Liver (tissue), 3 donors: ENCODE results near the gene PCDHA6.

Source experiments
- EGR1 ChIP-seq, 2 donors: IDR thresholded peaks; 2 replicates each; pipeline ENCODE4 v1.6.1; 2016 to 2018; ENCODE audit warnings: antibody characterized with exemption in 2 of 2, low read depth in 2 of 2
- FOXA2 ChIP-seq: IDR thresholded peaks from 2 replicates; pipeline ENCODE4 v1.6.1; 2016; ENCODE audit warnings: antibody characterized with exemption
- JUND ChIP-seq, 2 donors: IDR thresholded peaks; 2 replicates each; pipeline ENCODE4 v1.6.1; 2016; ENCODE audit warnings: antibody characterized with exemption in 2 of 2
- NR2F2 ChIP-seq: IDR thresholded peaks from 2 replicates; pipeline ENCODE4 v1.6.1; 2016; ENCODE audit warnings: antibody characterized with exemption
- RAD21 ChIP-seq, 2 donors: IDR thresholded peaks; 2 replicates each; pipeline ENCODE4 v1.6.1; 2016; ENCODE audit warnings: antibody characterized with exemption in 2 of 2, mild to moderate bottlenecking in 2 of 2
- RXRA ChIP-seq, 2 donors: IDR thresholded peaks; 2 replicates each; pipeline ENCODE4 v1.6.1; 2017 to 2018; ENCODE audit warnings: antibody characterized with exemption in 2 of 2, mild to moderate bottlenecking in 1 of 2
- SP1 ChIP-seq: IDR thresholded peaks from 2 replicates; pipeline ENCODE4 v1.6.1; 2018; ENCODE audit warnings: antibody characterized with exemption, mild to moderate bottlenecking
- TAF1 ChIP-seq: conservative IDR thresholded peaks from 2 replicates; pipeline ENCODE4 v1.6.1; 2016; ENCODE audit warnings: antibody characterized with exemption, mild to moderate bottlenecking
- YY1 ChIP-seq: IDR thresholded peaks from 2 replicates; pipeline ENCODE4 v1.6.1; 2016; ENCODE audit warnings: antibody characterized with exemption, mild to moderate bottlenecking
- TF ChIP-seq, protein P1 (sequence below): fragments of 150-350 bp; IDR thresholded peaks from 2 replicates; pipeline ENCODE4 v1.5.1; 2017; ENCODE audit warnings: improper control_type of control experiment, low read depth, low read length; ENCODE audit not compliant: missing input control
- TF ChIP-seq, protein P2 (sequence below): IDR thresholded peaks from 2 replicates; pipeline ENCODE4 v1.6.1; 2016; ENCODE audit warnings: antibody characterized with exemption
- TF ChIP-seq, protein P3 (sequence below): IDR thresholded peaks from 2 replicates; pipeline ENCODE4 v1.6.1; 2016; ENCODE audit warnings: antibody characterized with exemption
- TF ChIP-seq, protein P4 (sequence below): IDR thresholded peaks from 2 replicates; pipeline ENCODE4 v1.6.1; 2016; ENCODE audit warnings: antibody characterized with exemption
- TF ChIP-seq, protein P5 (sequence below): IDR thresholded peaks from 2 replicates; pipeline ENCODE4 v1.6.1; 2016; ENCODE audit warnings: antibody characterized with exemption, mild to moderate bottlenecking
- donor health status: healthy.
- donor health status: healthy.

DNA sequence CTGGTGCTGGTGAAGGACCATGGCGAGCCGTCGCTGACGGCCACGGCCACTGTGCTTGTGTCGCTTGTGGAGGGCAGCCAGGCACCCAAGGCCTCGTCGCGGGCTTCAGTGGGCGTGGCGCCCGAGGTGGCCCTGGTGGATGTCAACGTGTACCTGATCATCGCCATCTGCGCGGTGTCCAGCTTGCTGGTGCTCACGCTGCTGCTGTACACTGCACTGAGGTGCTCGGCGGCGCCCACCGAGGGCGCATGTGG, 30.2 kb downstream of the PCDHA6 start:
- TF ChIP-seq, protein P1, sequence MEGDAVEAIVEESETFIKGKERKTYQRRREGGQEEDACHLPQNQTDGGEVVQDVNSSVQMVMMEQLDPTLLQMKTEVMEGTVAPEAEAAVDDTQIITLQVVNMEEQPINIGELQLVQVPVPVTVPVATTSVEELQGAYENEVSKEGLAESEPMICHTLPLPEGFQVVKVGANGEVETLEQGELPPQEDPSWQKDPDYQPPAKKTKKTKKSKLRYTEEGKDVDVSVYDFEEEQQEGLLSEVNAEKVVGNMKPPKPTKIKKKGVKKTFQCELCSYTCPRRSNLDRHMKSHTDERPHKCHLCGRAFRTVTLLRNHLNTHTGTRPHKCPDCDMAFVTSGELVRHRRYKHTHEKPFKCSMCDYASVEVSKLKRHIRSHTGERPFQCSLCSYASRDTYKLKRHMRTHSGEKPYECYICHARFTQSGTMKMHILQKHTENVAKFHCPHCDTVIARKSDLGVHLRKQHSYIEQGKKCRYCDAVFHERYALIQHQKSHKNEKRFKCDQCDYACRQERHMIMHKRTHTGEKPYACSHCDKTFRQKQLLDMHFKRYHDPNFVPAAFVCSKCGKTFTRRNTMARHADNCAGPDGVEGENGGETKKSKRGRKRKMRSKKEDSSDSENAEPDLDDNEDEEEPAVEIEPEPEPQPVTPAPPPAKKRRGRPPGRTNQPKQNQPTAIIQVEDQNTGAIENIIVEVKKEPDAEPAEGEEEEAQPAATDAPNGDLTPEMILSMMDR, result no peak
- TF ChIP-seq, protein P2, sequence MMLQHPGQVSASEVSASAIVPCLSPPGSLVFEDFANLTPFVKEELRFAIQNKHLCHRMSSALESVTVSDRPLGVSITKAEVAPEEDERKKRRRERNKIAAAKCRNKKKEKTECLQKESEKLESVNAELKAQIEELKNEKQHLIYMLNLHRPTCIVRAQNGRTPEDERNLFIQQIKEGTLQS, result no peak
- TF ChIP-seq, protein P3, sequence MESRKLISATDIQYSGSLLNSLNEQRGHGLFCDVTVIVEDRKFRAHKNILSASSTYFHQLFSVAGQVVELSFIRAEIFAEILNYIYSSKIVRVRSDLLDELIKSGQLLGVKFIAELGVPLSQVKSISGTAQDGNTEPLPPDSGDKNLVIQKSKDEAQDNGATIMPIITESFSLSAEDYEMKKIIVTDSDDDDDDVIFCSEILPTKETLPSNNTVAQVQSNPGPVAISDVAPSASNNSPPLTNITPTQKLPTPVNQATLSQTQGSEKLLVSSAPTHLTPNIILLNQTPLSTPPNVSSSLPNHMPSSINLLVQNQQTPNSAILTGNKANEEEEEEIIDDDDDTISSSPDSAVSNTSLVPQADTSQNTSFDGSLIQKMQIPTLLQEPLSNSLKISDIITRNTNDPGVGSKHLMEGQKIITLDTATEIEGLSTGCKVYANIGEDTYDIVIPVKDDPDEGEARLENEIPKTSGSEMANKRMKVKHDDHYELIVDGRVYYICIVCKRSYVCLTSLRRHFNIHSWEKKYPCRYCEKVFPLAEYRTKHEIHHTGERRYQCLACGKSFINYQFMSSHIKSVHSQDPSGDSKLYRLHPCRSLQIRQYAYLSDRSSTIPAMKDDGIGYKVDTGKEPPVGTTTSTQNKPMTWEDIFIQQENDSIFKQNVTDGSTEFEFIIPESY, result no peak
- no peak for TF ChIP-seq RAD21 (IDR thresholded peaks at IDR 0.05)
- TF ChIP-seq, protein P4, sequence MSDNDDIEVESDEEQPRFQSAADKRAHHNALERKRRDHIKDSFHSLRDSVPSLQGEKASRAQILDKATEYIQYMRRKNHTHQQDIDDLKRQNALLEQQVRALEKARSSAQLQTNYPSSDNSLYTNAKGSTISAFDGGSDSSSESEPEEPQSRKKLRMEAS, result no peak
- TF ChIP-seq, protein P5, sequence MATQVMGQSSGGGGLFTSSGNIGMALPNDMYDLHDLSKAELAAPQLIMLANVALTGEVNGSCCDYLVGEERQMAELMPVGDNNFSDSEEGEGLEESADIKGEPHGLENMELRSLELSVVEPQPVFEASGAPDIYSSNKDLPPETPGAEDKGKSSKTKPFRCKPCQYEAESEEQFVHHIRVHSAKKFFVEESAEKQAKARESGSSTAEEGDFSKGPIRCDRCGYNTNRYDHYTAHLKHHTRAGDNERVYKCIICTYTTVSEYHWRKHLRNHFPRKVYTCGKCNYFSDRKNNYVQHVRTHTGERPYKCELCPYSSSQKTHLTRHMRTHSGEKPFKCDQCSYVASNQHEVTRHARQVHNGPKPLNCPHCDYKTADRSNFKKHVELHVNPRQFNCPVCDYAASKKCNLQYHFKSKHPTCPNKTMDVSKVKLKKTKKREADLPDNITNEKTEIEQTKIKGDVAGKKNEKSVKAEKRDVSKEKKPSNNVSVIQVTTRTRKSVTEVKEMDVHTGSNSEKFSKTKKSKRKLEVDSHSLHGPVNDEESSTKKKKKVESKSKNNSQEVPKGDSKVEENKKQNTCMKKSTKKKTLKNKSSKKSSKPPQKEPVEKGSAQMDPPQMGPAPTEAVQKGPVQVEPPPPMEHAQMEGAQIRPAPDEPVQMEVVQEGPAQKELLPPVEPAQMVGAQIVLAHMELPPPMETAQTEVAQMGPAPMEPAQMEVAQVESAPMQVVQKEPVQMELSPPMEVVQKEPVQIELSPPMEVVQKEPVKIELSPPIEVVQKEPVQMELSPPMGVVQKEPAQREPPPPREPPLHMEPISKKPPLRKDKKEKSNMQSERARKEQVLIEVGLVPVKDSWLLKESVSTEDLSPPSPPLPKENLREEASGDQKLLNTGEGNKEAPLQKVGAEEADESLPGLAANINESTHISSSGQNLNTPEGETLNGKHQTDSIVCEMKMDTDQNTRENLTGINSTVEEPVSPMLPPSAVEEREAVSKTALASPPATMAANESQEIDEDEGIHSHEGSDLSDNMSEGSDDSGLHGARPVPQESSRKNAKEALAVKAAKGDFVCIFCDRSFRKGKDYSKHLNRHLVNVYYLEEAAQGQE, result no peak
- no peak for TF ChIP-seq TAF1
- no peak for TF ChIP-seq YY1
- TF ChIP-seq FOXA2, result no peak
- no peak for TF ChIP-seq JUND (IDR thresholded peaks at IDR 0.05)
- no peak for TF ChIP-seq SP1
- no peak for TF ChIP-seq RXRA (IDR thresholded peaks at IDR 0.05)
- no peak for TF ChIP-seq NR2F2
- no peak for TF ChIP-seq EGR1 (IDR thresholded peaks at IDR 0.05; ENCODE audit: low read depth in 2 of 2)
